NOMO-1 treated with dmso at 0.1 percent for 144 hours (cell line): ENCODE results near the gene PPARGC1A.

Experiments
- DNase-seq: peaks from one replicate; lab custom pipeline; 2025; ENCODE audit not compliant: unreplicated experiment; lab: John Stamatoyannopoulos, UW

PPARGC1A gene, protein sequence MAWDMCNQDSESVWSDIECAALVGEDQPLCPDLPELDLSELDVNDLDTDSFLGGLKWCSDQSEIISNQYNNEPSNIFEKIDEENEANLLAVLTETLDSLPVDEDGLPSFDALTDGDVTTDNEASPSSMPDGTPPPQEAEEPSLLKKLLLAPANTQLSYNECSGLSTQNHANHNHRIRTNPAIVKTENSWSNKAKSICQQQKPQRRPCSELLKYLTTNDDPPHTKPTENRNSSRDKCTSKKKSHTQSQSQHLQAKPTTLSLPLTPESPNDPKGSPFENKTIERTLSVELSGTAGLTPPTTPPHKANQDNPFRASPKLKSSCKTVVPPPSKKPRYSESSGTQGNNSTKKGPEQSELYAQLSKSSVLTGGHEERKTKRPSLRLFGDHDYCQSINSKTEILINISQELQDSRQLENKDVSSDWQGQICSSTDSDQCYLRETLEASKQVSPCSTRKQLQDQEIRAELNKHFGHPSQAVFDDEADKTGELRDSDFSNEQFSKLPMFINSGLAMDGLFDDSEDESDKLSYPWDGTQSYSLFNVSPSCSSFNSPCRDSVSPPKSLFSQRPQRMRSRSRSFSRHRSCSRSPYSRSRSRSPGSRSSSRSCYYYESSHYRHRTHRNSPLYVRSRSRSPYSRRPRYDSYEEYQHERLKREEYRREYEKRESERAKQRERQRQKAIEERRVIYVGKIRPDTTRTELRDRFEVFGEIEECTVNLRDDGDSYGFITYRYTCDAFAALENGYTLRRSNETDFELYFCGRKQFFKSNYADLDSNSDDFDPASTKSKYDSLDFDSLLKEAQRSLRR

DNA sequence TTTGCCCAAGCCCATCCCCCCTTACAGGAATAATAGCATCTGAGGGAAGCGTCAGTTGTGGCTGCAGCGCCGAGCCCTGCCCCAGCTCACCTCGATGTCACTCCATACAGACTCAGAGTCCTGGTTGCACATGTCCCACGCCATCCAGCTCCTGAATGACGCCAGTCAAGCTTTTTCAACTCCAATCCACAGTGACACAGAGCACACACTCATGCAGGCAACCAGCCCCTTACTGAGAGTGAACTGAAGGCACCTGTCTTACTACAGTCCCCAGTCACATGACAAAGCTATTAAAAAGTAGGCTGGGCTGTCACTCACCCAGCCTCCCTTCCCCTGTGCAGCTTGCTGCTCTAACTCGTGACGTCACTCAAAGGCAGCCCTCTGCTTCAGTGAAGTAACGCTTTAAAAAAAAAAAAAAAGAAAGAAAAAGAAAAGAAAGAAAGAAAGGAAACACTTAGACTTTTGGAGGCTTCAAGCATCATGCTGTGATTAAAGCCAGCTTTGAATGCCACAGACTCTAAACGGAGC is at the start of gene PPARGC1A:
TSS of gene PPARGC1A (minus strand) at position 234 of the 528 bp plus-strand sequence. CDS start at position 144, 90 bp downstream.
- DNase-seq, result peak; percentile 35

DNA sequence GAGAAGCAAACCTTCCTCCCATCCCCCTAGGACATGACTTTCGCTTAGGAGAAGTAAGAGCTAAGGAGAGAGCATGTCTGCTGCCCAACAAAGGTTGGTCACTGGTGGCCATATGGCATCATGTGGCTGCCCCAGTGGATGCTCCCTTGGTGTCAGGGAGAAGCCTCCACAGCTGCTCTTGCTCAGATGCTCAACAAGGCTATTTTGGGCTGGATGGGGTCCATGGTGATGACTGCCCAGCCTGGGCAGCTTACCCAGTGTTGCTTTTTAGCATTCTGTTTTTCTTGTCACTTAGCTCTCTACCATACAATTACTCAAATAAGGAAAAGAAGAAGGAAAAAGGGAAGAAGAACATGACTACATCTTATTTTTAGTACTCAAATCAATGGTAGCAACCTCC is 48.9 kb upstream of the PPARGC1A start:
- DNase-seq, result no peak

DNA sequence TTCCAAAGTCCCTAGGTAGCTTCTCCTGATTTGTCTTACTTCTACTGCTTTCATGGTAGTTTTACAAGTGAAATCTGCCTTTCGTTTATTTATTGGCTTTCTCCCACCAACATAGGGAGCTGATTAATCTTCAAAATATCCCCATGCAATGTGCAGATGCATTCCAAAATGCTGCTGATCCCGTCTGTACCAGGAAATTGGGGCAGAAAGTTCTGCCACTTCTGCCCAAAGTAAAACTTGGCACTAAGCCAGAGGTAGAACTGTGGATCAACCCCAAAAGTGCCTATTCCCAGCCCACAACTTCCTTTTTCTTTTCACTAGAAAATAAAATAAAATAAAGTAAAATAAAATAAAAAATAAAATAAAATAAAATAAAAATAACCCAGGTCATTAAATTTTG is 47.3 kb upstream of the PPARGC1A start:
- no peak for DNase-seq

DNA sequence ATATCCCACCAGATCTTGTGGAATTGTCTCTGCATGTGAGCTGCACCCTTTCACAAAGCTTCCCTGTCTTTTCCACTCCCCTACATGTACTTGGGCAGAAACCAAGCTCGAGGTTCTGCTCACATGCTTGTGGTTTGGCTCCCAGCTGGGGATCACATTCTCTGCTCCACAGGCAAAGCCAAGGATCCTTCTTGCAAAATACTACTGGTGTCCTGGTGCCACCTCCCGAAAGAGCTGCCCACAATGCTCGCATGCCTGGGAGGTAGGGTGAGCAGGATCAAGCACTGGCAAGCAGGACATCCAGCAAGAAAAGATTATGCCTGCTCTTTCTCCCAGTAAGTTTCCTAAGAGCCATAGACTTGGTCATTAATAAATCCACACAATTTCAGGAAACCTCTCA is 45.1 kb upstream of the PPARGC1A start:
- no peak for DNase-seq

DNA sequence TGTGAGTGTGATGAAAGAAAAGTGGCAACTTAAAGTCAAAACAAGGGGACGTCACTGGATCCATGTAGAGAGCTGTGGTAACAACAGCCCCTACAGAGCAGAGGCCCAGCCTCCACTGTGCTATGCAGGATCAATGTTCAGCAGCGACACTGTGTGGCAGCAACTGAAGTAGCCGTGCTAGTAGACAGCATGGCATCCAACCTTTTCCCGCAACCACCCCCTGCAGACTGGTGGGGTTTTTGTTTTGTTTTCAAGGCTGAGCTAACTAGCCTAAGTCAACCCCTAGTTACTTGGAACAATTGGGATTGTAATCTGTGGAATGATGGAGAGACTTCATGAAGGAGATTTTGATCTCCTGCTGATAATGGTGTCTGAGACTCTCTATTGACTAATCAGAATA is 44.4 kb upstream of the PPARGC1A start:
- no peak for DNase-seq

DNA sequence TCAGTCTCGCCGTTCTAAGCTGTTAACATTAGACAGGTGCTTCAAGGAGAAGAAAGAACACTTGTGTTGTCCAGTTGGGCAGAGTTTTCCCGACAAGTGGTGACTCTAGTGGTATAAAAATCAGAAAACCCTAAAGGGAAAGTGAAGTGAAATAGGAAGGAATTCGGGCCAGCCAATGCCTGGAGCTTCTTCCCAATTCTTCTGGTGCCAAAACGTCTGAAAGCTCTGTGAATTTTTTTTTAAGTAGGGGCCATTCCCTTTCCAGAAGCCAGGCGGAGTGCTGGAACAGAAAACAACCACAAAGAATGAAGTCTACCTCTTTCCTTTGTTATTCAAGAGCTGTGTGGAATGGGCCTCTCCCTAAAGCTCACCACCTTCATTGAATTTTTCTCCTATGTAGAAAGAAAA is 43.1 kb upstream of the PPARGC1A start:
- no peak for DNase-seq

DNA sequence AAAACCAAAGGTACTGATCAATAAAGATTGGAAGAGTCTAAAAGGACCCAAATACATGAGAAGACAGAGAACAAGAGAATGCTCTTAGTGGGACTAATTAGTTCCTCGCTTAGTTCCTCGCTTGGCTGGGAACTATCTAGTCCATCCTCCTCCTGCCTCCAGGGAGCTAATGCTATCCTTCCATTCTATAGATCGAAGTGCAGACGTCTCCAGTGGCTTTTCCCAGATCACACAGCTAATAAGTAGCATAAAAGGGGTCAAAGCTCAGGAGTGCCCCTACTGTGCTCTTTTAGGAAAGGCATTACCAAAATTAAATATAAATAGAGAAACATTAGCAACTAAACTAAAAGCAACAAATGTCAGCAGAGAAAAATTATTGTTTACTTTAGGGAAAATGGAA is 42.3 kb upstream of the PPARGC1A start:
- no peak for DNase-seq

DNA sequence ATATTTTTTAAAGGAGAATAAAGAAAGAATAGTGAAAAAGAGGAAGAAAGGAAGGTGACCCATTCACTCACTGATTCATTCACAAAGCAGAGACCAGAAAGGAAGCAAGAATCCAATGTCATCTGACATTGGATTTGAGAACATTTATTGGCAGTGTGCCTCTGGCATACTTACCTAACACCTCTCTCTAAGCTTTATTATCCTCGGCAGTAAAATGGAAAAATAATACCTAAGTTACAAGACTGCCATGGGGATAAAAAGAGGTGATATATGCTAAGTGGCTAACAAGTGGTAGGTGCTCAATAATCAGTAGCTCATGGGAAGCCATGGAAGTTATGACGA is 41.6 kb upstream of the PPARGC1A start:
- DNase-seq, result no peak

DNA sequence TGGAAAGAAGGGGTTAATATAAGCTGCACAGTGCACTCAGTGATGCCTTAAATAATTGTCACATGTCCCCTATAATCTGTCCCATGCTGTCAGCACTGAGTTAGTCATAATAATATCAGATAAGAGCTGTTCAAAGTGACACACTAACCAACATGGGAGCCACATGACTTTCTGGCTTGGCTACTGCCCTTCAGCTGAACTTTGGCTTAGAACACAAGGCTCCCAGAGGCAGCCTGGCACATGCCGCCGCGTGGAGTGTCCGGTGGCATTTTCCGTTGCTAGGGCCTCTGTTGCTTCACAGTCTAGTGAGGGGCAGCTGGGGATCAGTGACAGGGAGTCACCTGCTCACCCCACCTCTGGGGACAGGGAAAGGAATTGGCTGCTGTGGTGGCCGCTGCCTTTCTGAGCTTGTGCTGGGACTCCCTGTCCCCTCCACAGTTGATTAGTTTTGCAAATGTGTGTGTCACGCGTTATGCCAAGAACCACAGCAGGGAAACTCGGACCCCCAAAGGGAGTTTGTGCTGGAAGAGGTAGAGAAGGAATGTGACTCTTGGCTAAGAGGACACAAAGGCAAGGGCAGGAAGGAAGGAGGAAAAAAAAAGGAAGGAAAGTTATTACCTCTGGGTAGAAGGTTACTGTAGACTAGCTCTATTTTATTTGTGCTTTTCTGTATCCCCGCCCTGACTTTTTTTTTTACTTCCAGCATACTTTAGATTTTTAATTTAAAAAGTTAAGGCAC is 41.1 kb upstream of the PPARGC1A start:
- DNase-seq, result no peak

DNA sequence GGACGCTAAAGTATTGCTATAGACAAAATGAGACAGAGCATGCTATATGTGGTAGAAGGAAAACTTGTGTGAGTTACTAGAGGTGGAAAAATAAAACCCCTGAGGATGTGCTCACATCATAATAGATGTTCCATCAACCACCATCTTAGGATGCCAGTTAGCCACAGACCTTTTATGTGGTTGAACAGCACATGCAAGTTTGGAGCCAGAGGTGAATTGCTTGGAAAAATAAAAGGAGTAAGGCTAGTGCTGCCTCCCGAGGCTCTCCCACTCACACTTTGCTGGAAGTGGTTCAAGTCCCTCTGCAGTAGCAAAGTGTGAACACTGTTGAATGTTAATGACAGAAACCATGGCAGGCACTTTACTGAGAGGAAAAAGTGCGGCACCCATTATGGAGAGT is 39.4 kb upstream of the PPARGC1A start:
- DNase-seq, result no peak

DNA sequence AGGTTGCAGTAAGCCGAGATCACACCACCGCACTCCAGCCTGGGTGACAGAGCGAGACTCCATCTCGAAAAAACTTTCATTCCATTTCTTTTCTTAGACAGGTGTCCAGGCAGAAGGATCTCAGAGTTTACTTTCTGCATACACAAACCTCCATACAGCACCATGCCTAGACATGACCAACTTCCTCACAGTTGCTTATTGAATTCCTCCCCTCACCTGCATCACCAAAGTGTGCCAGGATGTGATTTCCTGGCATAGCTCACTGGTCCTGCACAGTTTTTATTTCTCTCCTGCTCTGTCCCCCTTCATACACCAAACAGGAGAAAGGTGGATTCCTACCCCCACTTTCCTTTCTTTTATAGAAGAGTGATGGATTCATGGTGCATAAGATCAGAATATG is 34.7 kb upstream of the PPARGC1A start:
- DNase-seq, result no peak

DNA sequence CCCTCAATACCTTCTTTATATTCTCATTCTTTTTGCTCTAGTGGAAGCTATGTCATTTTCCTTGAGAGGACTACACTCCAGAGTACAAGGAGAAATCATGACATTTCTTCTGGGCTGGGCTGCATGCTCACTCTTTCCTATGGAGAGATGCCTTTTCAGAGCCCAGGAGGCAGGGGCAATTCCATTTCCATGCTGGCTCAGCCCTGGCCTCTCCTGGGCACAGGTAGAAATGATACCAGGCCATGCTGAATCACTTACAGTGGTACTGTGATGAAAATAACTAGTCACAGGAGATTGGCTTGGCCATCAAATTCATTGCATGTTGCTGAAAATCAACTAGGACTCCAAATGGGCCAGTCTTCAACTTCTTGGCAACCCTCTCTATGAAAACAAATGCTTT is 34.0 kb upstream of the PPARGC1A start:
- no peak for DNase-seq

DNA sequence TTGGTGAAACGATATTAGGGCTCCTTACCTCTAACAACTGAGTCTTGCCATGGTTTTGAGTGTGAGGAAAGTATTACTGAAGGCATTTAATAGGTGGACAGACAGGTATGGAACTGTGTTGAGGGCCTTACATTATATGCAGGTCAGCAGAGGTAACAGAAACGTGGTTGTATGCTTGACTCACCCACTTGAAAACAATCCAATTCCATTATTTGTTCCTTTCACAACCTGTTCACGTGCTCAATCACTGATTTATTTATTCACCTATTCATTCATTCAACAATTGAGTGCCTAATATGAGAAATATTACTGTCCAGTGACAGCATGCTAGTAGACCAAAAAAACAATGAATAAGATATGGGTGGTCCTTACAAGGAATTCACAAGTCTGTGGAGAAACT is 33.3 kb upstream of the PPARGC1A start:
- DNase-seq, result no peak

DNA sequence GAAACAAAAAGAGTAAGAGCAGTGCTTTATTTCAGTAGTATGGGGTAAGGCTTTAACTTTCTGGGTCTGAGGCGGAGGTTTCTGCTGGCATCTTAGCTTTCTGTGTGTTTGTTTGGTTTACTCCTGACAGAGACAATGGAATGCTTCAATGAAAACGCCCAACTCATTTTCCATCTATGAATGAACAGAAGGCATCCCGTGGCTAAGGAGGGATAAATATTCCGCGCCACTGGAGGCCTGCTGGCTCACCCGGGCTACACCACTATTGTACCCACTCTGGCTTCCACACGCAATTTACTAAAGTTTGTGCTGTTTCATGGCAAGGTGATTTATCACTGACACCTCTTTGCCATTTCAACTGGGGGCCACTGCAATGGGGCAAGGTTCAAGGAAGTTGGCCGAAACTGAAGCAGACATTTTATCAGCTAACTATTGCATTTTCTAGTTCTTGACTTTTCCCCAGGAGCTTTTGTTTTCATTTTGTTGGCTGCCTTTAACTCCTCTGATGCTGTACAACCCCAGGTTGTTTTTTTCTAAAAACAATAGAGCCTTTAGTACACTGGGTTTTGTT is 32.8 kb upstream of the PPARGC1A start:
- no peak for DNase-seq

DNA sequence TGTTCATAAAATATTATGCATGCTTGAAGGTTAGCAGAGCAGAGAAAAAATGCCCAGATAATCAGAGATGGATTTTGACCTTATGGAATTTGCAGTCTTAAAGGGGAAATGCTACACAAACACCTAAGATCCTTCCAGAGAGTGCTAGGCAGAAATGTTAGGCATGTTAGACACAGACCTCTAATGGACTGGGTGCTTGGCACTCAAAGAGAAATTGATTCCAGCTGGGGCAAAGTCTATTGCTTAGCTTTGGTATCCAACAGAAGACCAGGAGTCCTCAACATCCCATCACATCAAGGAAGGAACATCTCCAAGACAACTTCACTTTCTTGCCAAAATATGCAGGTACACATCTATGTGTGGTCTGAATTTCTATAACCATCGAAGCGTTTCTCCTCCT is 32.2 kb upstream of the PPARGC1A start:
- DNase-seq, result no peak

DNA sequence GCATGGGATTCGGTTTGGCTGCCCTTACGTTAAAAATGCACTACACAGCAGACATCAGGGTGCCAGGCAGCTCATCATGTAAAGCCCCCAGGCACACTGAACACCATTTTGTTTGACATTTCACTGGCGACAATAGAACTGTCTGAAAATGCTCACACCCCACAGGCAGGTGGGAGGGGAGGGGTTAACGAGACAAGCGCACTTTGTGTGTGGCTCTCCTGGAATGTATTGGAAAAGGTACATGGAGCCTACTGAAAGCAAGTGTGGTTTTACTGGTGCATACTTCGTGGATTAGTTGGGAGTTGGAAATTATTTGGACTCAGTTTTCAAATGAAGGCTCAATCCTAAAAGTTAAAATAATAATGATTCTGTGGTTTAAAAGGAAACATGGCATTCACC is 31.6 kb upstream of the PPARGC1A start:
- DNase-seq, result no peak

DNA sequence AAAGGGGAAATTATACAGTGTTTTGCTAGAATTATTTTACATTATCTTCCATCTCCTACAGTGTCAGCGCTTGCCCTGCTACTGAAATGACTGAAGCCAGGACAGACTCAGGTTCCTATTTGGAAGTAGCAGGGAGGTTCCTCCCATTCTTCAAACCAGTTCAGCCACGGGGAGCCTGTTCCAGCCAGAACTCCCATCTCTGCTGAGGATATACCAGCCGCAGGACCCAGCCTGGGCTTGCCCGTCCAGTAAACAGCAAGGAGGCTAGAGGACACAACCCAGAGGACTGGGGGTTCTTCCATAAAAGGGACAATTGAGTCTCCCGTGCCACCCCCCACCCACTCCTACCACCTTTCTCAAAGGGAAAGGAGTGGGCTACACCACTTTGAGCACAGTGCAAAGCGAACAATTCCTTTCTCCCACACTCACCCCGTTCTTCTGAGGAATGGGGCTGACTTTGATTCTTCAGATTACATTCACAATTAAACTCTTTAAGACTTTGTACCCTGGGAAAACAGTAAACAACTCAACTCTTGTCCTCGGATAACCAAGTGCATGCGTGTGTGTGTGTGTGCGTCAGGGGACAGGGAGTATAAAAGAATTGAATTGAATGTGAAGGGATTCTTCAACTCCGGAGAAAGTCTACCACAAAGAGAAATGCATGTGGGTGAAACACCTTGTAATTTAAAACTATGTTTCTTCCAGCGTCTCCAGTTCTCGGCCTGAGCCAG is 31.0 kb upstream of the PPARGC1A start:
- no peak for DNase-seq

DNA sequence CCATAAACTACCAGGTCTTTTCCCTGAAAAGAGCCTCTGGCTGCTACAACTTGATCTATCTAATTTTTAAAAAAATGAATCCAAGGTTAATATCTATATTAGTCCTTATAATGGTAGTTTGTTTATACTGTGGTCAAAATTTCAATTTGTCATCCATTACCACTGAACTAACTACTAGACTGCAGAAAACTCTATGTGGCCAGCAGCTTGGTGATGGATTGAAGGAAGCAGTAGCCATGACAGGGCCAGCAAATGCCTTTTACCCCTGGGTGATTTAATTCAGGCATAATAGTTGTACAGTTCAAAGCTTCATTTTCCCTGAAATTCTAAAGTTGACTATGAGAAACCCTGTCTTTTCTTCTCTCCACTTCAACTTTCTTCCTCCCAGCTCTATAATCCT is 30.4 kb upstream of the PPARGC1A start:
- DNase-seq, result no peak

DNA sequence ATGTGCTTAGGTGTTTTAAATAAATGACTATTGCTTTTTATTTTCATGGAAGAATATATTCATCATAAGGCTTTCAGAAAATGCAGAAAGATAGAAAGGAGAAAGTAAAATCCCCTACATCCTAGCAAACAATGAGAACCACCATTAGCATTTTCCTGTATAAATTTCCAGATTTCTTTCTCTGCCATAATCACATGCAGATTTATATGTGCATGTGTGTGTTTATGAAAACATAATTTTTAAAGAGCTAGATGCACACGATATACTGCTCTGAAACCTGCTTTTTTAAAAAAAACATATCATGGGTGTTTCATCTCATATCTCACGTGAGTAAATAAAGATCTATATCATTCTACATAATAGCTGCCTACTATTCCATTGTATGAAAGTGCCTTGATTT is 26.4 kb upstream of the PPARGC1A start:
- no peak for DNase-seq

DNA sequence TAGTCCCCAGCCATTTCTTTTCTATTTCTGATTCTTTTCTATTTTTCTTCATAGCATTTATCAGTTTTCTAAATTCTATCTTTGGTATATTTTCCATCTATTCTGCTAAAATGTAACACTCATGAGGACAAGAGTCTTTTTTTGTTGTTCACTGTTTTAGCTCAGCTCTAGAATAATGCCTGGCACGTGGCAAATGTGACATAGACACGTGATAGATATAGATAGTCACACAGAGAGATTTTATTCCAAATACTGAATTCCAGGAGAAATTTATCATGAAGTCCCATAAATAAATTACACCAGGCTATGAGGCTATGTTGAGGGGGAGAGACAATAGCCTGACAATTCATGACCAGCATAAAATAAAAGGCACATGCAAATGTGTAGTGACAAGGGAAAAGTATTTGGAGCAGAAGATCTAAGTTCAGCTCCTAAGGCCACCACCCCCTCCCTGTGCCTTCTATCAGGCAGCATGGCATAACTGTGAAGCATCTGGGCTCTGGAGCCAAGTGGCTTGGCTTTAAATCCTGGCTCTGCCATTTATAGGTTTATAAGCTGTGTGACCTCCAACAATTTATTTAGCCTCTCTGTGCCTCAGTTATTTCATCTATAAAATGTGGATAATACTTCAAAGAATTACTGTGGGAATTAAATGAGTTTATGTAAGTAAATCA is 25.7 kb upstream of the PPARGC1A start:
- DNase-seq, result no peak
